ENCODE measurements around the gene XYLT2. TPM values are rescaled to one million over a fixed set of nuclear protein-coding genes. Genes with fewer than 3 reads are reported as not detected.

The XYLT2 gene
- total RNA-seq, 4 donors from 2014 or later, result 17.7 to 41.3 (median 27.1) TPM

DNA sequence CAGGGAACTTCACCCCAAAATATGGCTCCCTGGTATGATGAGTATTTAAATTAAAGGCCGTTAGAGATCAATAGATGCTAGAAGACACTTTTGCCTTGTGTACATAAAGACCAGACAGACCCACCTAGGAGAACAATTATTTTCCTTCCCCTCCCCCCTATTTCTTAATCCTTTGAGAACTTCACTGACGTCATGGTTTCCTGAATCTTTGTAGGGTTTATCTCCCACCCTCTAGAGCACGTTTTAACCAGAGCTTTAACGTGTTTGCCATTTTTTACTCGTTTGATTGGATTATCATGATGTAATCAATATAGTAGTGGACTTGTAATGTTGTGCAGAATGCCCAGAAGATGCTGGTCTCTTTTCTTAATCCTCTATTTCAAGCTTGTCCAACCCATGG is 22.9 kb upstream of the XYLT2 start:
- no peak overlapping the region for H3K27ac ChIP-seq
- no peak for DNase-seq
- TF ChIP-seq POLR2A (IDR thresholded peaks at IDR 0.05), result no peak
- TF ChIP-seq, protein P1, sequence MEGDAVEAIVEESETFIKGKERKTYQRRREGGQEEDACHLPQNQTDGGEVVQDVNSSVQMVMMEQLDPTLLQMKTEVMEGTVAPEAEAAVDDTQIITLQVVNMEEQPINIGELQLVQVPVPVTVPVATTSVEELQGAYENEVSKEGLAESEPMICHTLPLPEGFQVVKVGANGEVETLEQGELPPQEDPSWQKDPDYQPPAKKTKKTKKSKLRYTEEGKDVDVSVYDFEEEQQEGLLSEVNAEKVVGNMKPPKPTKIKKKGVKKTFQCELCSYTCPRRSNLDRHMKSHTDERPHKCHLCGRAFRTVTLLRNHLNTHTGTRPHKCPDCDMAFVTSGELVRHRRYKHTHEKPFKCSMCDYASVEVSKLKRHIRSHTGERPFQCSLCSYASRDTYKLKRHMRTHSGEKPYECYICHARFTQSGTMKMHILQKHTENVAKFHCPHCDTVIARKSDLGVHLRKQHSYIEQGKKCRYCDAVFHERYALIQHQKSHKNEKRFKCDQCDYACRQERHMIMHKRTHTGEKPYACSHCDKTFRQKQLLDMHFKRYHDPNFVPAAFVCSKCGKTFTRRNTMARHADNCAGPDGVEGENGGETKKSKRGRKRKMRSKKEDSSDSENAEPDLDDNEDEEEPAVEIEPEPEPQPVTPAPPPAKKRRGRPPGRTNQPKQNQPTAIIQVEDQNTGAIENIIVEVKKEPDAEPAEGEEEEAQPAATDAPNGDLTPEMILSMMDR (IDR thresholded peaks at IDR 0.05), result no peak
- H3K27me3 ChIP-seq, result no peaks in the 10 kb centered on the region
- no peak overlapping the region for H3K4me3 ChIP-seq
- no peaks in the 10 kb centered on the region for H3K4me1 ChIP-seq
- H3K36me3 ChIP-seq, result no peaks in the 10 kb centered on the region
- H3K9me3 ChIP-seq, result no peaks in the 10 kb centered on the region

DNA sequence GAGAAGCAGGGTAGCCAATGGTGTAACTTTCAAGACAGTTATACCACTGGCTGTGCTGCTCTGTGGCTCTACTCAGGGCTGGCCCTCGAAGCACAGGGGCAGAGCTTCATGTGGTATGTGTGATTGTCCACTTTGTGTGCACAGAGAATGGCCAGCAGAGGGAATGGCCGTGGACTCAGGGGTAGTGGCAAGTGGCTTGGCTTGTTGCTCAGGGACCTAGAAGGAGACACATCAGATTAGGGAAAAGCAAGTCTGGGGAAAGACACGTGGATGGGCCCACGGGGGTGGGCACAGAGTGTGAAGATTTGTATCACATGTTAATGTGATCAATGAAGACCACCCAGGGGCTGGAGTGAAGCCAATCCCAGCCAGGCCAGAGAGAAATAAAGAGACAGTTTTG is 20.0 kb upstream of the XYLT2 start:
- DNase-seq, result no peak
- H3K36me3 ChIP-seq, result no peaks in the 10 kb centered on the region
- no peaks in the 10 kb centered on the region for H3K27me3 ChIP-seq
- no peaks in the 10 kb centered on the region for H3K9me3 ChIP-seq
- H3K27ac ChIP-seq, result no peak overlapping the region
- H3K4me3 ChIP-seq, result no peak overlapping the region
- TF ChIP-seq POLR2A (IDR thresholded peaks at IDR 0.05), result no peak
- TF ChIP-seq, protein P1 (IDR thresholded peaks at IDR 0.05), result no peak
- H3K4me1 ChIP-seq, result no peaks in the 10 kb centered on the region

DNA sequence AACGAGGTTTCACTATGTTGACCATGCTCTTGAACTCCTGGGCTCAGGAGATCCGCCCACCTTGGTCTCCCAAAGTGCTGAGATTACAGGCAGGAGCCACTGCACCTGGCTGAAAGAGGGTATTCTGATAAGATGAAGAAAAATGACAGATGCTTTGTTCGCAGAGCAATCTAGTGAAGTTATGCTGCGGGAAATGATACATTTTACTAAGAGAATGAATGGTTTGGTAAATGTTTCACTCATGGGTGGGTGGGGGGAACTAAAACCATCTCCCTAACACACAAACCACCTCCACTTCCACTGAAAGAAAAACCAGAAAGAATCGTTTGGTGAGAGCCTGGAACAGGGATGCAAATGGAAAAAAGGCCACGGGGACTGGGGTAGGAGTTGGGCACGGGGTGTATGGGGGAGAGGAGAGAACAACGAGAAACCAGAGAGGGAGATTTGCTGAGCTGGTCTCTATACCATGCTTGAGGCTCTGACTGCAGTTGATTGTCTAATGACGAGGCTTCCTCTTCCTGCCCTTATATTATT is 19.0 kb upstream of the XYLT2 start:
- TF ChIP-seq POLR2A (IDR thresholded peaks at IDR 0.05), result no peak
- TF ChIP-seq, protein P1 (IDR thresholded peaks at IDR 0.05), result no peak
- H3K9me3 ChIP-seq, result no peaks in the 10 kb centered on the region
- DNase-seq, result no peak
- H3K4me1 ChIP-seq, result no peaks in the 10 kb centered on the region
- no peaks in the 10 kb centered on the region for H3K36me3 ChIP-seq
- H3K4me3 ChIP-seq, result no peak overlapping the region
- H3K27me3 ChIP-seq, result no peaks in the 10 kb centered on the region
- no peak overlapping the region for H3K27ac ChIP-seq

DNA sequence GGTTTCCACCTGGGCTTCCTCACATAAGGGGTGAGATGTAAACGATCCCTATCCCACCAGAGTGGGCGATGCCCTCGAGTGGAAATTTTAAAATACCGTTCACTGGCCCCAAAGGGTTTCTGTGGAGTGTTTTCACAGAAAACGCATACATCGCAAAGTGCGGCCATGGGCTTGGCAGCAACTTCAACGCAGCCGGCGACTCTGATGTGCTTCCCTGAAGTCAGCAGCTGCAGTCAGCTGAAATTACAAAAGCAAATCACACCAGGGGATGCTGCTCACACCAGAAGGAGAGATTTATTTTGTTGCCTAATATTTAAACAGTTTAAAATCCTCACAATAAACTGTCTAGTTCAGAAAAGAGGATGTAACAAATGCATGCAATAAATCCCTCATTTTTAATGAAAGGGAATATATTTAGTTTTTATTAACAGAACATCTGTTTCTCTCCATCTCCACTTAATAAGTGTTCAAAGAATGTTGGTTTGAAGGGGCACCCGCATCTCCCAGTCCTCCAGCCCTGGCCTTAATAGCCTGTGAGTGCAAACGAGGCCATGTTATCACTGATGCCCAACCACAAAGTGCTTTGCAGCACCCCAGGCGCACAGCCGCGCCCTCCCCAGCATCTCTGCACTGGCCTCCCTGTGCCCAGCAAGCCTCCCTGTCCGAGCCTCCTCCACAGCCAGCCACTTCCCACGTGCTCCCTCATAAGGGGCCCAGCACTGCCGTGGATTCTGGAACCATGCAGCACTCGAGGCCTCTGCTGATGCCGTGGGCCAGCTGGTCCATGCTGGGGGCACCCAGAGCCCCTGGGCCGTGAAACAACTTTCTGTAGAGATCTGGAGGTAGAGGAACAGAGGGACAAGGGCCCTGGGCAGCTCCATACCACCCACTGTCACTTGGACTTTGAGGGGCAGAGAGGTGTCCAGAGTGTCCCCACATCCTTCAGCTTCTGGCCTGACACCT is 17.3 kb upstream of the XYLT2 start:
- Histone ChIP-seq H3K27me3 (no peaks in the 10 kb centered on the region), H3K27ac (no peak overlapping the region), H3K4me1 (no peaks in the 10 kb centered on the region), H3K36me3 (no peaks in the 10 kb centered on the region), H3K9me3 (no peaks in the 10 kb centered on the region), H3K4me3 (no peak overlapping the region)
- no peak for TF ChIP-seq POLR2A (IDR thresholded peaks at IDR 0.05)
- TF ChIP-seq, protein P1 (IDR thresholded peaks at IDR 0.05), result no peak
- DNase-seq, result no peak

DNA sequence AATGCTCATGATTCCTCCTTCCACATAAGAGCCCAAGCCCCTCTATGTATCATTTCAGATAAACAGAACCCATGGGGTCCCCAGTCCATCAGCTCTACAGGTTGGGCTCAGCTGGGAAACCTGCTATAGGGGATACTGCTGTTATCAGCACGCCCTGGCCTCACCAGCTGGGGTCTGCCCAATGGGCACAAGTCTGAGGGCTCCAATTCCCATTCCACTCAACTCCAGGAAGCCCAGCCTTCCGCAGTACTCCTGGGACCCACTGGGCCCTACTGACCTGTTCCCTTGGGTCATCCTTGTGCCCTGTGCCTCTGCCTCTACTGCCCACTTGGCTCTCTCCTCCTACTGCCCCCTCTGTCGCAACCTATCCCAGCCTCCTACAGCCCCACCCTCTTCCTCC is 16.2 kb upstream of the XYLT2 start:
- H3K27me3 ChIP-seq, result no peaks in the 10 kb centered on the region
- DNase-seq, result no peak
- H3K27ac ChIP-seq, result no peak overlapping the region
- H3K36me3 ChIP-seq, result no peaks in the 10 kb centered on the region
- TF ChIP-seq, protein P1 (IDR thresholded peaks at IDR 0.05), result no peak
- no peak for TF ChIP-seq POLR2A (IDR thresholded peaks at IDR 0.05)
- H3K4me3 ChIP-seq, result no peak overlapping the region
- no peaks in the 10 kb centered on the region for H3K9me3 ChIP-seq
- no peaks in the 10 kb centered on the region for H3K4me1 ChIP-seq
